Measurements from ENCODE around the gene IQCK.

Gene IQCK

GRCh38 chr16:19733551-19733950 lies 15.5 kb downstream of the IQCK start:
- POLR2A ChIA-PET, result no interaction called here
- peaks cover 0 to 6% of the 10 kb centered on the region in 2 experiments; a peak in 2 of 3 replicates for H3K36me3 ChIP-seq (ENCODE audit: control insufficient read depth in 2 of 2, insufficient read depth in 1 of 2, low read length in 2 of 2)
- no peak for TF ChIP-seq HOXD13 (CRISPR knock-in tag; IDR thresholded peaks at IDR 0.05; ENCODE audit: borderline replicate concordance)
- no peak for TF ChIP-seq ZNF433 (tag by site-specific recombination; IDR thresholded peaks at IDR 0.05; ENCODE audit: low read depth)
- TF ChIP-seq KLF9 (tag by site-specific recombination; IDR thresholded peaks at IDR 0.05; ENCODE audit: low read depth), result no peak
- no peak for TF ChIP-seq KLF17 (tag by site-specific recombination; IDR thresholded peaks at IDR 0.05)
- no peak for TF ChIP-seq ZNF221 (tag by site-specific recombination; IDR thresholded peaks at IDR 0.05; ENCODE audit: borderline replicate concordance)
- TF ChIP-seq PRDM4 (tag by site-specific recombination; IDR thresholded peaks at IDR 0.05), result no peak
- TF ChIP-seq PRDM1 (tag by site-specific recombination; IDR thresholded peaks at IDR 0.05), result no peak
- TF ChIP-seq ZNF830 (tag by site-specific recombination; IDR thresholded peaks at IDR 0.05; ENCODE audit: low read depth), result no peak
- TF ChIP-seq ZNF169 (tag by site-specific recombination; IDR thresholded peaks at IDR 0.05), result no peak
- TF ChIP-seq ZNF223 (tag by site-specific recombination; IDR thresholded peaks at IDR 0.05), result no peak
- no peak for TF ChIP-seq ZBTB20 (tag by site-specific recombination; IDR thresholded peaks at IDR 0.05)
- no peak for TF ChIP-seq GLI2 (tag by site-specific recombination; IDR thresholded peaks at IDR 0.05; ENCODE audit: borderline replicate concordance, low read depth)
- TF ChIP-seq ZNF248 (tag by site-specific recombination; IDR thresholded peaks at IDR 0.05), result no peak
- no peak for TF ChIP-seq ZBTB17 (tag by site-specific recombination; IDR thresholded peaks at IDR 0.05)
- TF ChIP-seq ZBTB26 (tag by site-specific recombination; optimal IDR thresholded peaks at IDR 0.05), result no peak
- TF ChIP-seq ZNF138 (tag by site-specific recombination; IDR thresholded peaks at IDR 0.05; ENCODE audit: borderline replicate concordance), result no peak
- TF ChIP-seq ZNF404 (tag by site-specific recombination; IDR thresholded peaks at IDR 0.05), result no peak
- TF ChIP-seq ZFP69B (tag by site-specific recombination; IDR thresholded peaks at IDR 0.05), result no peak
- no peak for TF ChIP-seq ZNF791 (tag by site-specific recombination; IDR thresholded peaks at IDR 0.05)

GRCh38 chr16:19735074-19735867 lies 17.2 kb downstream of the IQCK start:
- CTCF ChIA-PET, result interaction anchor here (0.7 to 1.2 kb wide), 2 partner anchors 172 to 182 kb away, joined by 3 read pairs; no protein-coding TSS in a partner anchor
- Histone ChIP-seq H3K36me3 (ENCODE audit: control insufficient read depth in 2 of 2, insufficient read depth in 1 of 2, low read length in 2 of 2) (peaks cover 0 to 6% of the 10 kb centered on the region in 2 experiments; a peak in 2 of 3 replicates), H3K4me3 (ENCODE audit: low read depth, low read length) (no peak overlapping the region), H3K27ac (ENCODE audit: extremely low read depth, low read depth, low read length) (no peak overlapping the region), H3K9me3 (ENCODE audit: control insufficient read depth, insufficient read depth, low read depth, low read length) (no peaks in the 10 kb centered on the region), H3K4me1 (ENCODE audit: control insufficient read depth, insufficient read depth, low read length) (no peaks in the 10 kb centered on the region)
- POLR2A ChIA-PET, result no interaction called here
- TF ChIP-seq ZNF398 (tag by site-specific recombination; IDR thresholded peaks at IDR 0.05) (no peak), ELK4 (IDR thresholded peaks at IDR 0.05; ENCODE audit: borderline replicate concordance, low read depth, low read length) (no peak), ZNF266 (tag by site-specific recombination; IDR thresholded peaks at IDR 0.05; ENCODE audit: low read depth) (no peak), ZNF837 (tag by site-specific recombination; IDR thresholded peaks at IDR 0.05) (no peak), ZNF488 (tag by site-specific recombination; IDR thresholded peaks at IDR 0.05) (no peak), ZNF692 (tag by site-specific recombination; IDR thresholded peaks at IDR 0.05) (no peak)

More at GRCh38 chr16:19733551-19733950, 15.5 kb downstream of the IQCK start:
- Histone ChIP-seq H3K4me3 (ENCODE audit: low read depth, low read length) (no peak overlapping the region), H3K27ac (ENCODE audit: extremely low read depth, low read depth, low read length) (no peak overlapping the region), H3K9me3 (ENCODE audit: control insufficient read depth, insufficient read depth, low read depth, low read length) (no peaks in the 10 kb centered on the region), H3K4me1 (ENCODE audit: control insufficient read depth, insufficient read depth, low read length) (no peaks in the 10 kb centered on the region)
- CTCF ChIA-PET, result no interaction called here

Measured in HEK293 (cell line).